ENCODE measurements around the gene HDAC1.
"Not testable (repeated sequence)": the region's sequence is repeated elsewhere in the genome, so short reads cannot be mapped to it uniquely, and the experiment has no call there.

Gene HDAC1

DNA sequence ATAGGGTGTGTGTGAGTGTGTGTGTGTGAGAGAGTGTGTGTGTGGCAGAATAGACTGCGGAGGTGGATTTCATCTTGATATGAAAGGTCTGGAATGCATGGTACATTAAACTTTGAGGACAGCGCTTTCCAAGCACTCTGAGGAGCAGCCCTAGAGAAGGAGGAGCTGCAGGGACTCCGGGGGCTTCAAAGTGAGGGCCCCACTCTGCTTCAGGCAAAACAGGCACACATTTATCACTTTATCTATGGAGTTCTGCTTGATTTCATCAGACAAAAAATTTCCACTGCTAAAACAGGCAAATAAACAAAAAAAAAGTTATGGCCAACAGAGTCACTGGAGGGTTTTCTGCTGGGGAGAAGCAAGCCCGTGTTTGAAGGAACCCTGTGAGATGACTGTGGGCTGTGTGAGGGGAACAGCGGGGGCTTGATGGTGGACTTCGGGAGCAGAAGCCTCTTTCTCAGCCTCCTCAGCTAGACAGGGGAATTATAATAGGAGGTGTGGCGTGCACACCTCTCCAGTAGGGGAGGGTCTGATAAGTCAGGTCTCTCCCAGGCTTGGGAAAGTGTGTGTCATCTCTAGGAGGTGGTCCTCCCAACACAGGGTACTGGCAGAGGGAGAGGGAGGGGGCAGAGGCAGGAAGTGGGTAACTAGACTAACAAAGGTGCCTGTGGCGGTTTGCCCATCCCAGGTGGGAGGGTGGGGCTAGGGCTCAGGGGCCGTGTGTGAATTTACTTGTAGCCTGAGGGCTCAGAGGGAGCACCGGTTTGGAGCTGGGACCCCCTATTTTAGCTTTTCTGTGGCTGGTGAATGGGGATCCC lies 18.3 kb upstream of the HDAC1 start:
- FAIRE-seq, result no peak
- peak; percentile 64 for DNase-seq (ENCODE audit: low spot score)

DNA sequence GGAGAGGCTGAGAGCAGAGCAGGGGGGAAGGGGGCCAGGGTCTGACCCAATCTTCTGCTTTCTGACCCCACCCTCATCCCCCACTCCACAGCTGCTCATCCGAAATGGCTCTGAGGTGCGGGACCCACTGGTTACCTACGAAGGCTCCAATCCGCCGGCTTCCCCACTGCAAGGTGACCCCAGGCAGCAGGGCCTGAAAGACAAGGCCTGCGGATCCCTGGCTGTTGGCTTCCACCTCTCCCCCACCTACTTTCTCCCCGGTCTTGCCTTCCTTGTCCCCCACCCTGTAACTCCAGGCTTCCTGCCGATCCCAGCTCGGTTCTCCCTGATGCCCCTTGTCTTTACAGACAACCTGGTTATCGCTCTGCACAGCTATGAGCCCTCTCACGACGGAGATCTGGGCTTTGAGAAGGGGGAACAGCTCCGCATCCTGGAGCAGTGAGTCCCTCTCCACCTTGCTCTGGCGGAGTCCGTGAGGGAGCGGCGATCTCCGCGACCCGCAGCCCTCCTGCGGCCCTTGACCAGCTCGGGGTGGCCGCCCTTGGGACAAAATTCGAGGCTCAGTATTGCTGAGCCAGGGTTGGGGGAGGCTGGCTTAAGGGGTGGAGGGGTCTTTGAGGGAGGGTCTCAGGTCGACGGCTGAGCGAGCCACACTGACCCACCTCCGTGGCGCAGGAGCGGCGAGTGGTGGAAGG lies 17.1 kb upstream of the HDAC1 start:
- no peak for DNase-seq (ENCODE audit: low spot score)
- no peak for FAIRE-seq

DNA sequence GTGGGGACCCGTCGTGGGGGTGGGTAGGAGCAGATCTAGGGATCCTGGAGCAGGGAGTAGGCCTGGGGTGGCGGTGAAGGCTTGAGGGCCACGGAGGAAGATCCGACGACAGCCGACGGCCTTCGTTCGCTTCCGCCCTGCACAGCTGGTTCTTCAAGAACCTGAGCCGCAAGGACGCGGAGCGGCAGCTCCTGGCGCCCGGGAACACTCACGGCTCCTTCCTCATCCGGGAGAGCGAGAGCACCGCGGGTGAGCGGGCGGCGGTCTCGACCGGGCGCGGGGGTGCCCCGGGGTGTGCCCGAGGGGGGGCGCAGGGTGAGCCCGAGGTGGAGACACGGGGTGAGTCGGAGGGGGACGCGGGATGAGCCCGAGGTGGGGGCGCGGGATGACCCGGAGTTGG lies 16.5 kb upstream of the HDAC1 start:
- no peak for FAIRE-seq
- DNase-seq (ENCODE audit: low spot score), result no peak

DNA sequence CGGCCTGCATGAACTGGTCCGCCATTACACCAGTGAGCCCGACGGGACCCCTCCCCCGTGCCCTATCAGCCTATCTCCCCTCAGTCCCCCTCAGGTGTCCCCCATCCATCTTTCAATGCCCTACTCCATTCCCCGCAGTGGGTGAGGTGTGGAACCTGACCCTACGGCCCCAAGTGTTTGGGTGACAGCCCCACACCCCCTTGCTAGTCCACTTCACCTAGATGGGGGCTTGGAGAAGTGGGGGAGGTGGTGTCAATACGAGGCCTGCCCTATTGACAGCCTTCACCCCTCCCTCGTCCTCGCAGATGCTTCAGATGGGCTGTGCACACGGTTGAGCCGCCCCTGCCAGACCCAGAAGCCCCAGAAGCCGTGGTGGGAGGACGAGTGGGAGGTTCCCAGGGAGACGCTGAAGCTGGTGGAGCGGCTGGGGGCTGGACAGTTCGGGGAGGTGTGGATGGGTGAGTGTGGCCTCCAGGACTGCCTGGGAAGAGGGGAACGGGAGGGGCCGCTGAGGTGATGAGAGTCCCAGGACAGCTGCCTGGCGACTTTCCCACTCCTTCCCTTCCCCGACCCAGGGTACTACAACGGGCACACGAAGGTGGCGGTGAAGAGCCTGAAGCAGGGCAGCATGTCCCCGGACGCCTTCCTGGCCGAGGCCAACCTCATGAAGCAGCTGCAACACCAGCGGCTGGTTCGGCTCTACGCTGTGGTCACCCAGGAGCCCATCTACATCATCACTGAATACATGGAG lies 15.7 kb upstream of the HDAC1 start:
- FAIRE-seq, result no peak

DNA sequence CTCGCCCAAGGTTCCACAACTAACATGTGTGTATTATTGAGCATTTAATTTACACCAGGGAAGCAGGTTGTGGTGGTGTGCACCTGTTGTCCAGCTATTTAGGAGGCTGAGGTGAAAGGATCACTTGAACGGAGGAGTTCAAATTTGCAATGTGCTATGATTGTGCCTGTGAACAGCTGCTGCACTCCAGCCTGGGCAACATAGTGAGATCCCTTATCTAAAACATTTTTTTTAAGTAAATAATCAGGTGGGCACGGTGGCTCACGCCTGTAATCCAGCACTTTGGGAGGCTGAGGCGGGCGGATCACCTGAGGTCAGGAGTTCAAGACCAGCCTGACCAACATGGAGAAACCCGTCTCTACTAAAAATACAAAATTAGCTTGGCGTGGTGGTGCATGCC lies 7.1 kb upstream of the HDAC1 start:
- not testable (repeated sequence) for DNase-seq (ENCODE audit: low spot score); FAIRE-seq

More for the DNA sequence above, 15.7 kb upstream of the HDAC1 start:
- no peak for DNase-seq (ENCODE audit: low spot score)

DNA sequence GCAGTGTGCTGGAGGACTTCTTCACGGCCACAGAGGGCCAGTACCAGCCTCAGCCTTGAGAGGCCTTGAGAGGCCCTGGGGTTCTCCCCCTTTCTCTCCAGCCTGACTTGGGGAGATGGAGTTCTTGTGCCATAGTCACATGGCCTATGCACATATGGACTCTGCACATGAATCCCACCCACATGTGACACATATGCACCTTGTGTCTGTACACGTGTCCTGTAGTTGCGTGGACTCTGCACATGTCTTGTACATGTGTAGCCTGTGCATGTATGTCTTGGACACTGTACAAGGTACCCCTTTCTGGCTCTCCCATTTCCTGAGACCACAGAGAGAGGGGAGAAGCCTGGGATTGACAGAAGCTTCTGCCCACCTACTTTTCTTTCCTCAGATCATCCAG lies 6.2 kb upstream of the HDAC1 start:
- DNase-seq (ENCODE audit: low spot score), result no peak
- no peak for FAIRE-seq

DNA sequence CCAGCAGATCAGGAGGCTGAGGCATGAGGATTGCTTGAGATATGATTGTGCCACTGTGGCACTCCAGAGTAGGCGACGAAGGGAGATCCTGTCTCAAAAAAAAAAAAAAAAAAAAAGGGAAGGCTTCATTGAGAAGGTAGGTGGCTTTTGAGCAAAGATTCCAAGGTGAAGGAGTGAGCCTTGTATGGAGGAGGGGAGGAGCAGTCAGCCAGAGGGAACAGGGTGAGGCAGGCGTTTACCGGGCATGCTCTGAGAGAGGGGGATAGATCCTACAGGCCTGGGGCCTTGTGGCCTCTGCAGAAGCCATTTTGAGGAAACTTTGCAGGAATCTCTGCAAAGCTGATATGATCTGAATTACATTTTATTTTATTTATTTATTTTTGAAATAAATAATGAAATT lies 5.1 kb upstream of the HDAC1 start:
- no peak for FAIRE-seq
- no peak for DNase-seq (ENCODE audit: low spot score)

DNA sequence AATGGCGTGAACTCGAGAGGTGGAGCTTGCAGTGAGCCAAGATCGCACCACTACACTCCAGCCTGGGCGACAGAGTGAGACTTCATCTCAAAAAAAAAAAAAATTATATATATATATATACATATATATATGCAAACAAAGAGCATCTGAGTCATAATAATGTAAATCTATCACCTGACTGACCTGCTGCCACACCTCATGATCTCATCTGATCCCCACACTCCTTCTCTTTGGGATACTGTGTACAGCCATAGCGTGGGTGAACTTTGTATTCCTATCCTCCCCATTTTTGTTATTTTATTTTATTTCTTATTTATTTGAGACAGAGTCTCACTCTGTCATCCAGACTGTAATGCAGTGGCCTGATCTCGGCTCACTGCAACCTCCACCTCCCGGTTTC lies 2.6 kb upstream of the HDAC1 start:
- DNase-seq (ENCODE audit: low spot score), result no peak
- no peak for FAIRE-seq

DNA sequence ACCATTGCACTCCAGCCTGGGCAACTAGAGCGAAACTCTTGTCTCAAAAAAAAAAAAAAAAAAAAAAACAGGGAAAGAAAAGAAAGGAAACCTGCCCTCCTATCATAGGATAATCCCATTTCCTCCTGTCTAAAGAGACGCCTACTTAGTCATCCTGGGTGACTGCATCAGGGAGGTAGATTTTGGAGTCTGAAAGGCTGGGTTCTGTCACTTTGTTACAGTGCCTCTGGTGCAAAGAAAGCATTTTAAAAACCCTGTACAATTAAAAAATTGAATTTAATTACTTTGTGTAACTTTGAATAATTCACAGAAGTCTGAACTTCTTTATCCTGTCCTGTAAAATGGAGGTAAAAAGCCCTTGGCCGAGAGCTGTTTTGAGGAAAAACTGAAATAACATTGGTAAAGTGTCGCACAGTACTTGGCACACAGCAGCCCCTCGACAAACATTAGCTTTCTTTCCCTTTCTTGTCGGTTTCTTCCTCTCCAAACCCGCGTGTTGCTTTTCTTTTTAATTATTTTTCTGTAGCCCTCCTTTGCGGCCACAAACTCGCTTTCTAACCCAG lies 657 bp upstream of the HDAC1 start:
- FAIRE-seq, result peak; percentile 79

DNA sequence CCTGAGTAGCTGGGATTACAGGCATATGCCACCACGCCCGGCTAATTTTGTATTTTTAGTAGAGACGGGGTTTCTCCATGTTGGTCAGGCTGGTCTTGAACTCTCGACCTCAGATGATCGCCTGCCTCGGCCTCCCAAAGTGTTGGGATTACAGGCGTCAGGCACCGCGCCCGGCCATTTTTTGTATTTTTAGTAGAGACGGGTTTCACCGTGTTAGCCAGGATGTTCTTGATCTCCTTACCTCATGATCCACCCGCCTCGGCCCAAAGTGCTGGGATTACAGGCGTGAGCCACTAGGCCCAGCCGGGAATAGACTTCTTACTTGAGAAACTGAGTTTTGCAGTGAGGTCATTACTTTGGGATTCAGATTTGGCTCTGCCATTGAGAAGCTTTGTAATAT lies 6.3 kb downstream of the HDAC1 start:
- DNase-seq (ENCODE audit: low spot score); FAIRE-seq: not testable (repeated sequence)

More for the DNA sequence above, 657 bp upstream of the HDAC1 start:
- DNase-seq (ENCODE audit: low spot score), result peak; percentile 79

DNA sequence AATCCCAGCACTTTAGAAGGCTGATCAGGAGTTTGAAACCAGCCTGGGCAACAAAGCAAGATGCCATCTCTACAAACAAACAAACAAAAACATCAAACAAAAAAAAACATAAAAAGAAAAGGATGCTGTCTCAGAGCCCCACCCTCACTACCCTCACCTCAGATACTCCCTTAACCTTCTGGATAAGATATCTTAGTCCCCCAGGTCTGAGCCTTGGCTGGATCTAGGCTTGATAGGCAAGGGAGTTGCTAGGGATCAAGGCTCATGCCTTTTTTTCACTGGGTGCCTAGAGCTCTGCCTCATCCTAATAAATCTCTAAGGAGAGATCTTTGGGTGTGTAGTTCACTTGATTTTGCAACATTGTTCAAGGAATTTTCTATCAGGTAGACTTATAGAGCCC lies 7.4 kb downstream of the HDAC1 start:
- no peak for FAIRE-seq
- DNase-seq (ENCODE audit: low spot score), result no peak

DNA sequence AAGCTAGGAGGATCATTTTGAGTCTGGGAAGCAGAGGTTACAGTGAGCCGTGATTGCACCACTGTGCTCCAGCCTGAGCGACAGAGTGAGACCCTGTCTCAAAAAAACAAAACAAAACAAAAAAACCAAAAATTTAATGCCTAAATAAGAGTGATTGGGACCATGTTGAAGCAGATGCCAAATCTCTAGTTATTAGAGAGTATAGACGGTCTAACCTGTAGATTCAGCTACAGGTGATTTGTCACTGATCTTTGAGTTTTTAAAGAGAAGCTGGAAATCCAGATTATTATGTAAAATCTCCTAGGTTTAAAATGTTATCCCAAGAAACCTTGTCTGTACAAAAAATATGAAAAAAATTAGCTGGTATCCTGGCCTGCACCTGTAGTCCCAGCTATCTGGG lies 11.5 kb downstream of the HDAC1 start:
- no peak for FAIRE-seq
- no peak for DNase-seq (ENCODE audit: low spot score)

DNA sequence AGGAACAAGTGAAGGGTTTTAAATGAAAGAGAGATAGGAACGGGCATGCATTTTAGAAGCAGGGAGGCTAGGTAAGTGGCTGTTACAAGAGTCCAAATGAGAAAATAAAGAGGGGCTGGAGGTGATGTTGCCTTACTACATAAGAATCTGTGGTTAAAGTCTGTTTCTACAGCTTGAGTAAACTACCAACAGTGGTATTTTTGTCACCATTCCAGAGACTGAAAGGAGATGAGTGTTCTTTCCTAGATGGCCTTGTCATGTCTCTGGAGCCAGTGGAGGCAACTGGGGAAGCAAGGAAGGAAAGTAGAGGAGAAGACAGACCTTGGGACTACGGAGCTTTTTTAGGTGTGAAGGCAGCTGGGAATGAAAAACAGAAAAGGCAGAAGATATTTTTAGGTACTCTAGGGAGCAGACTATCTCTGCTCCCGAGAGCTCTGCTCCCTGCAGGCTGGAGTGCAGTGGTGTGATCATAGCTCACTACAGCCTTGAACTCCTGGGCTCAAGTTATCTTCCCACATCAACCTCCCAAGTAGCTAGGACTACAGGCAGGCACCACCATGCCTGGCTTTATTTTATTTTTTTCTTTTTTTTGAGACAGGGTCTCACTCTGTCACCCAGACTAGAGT lies 12.2 kb downstream of the HDAC1 start:
- DNase-seq (ENCODE audit: low spot score) (no peak), FAIRE-seq (no peak)

DNA sequence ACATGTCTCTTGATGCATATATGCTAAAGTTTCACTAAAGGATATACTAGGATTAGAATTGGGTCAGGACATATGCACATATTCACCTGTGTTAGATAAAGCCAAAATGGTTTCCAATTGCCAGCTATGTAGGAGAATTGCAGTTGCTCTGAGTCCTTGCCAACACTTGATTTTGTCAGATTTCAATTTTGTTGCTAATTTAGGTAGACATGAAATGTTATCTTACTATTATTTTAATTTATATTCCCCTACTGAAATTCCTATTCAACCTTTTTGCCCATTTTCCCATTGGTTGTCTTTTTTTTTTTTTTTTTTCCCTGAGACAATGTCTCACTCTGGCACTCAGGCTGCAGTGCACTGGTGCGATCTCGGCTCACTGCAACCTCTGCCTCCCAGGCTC lies 13.4 kb downstream of the HDAC1 start:
- DNase-seq (ENCODE audit: low spot score) (no peak), FAIRE-seq (no peak)

DNA sequence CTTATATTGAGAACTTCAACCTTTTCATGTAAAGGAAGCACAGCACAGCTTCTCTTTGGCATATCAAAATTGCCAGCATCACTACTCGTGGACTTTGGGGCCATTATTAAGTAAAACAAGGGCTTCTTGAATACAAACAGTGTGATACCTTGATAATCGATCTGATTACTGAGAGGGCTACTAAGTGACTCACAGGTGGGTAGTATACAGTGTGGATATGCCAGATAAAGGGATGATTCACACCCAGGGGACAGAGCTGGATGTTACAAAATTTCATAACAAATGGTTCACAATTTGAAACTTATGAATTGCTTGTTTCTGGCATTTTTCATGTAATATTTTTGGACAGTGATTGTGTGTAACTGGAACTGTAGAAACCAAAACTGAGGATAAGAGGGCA lies 15.4 kb downstream of the HDAC1 start:
- no peak for FAIRE-seq
- DNase-seq (ENCODE audit: low spot score), result no peak

DNA sequence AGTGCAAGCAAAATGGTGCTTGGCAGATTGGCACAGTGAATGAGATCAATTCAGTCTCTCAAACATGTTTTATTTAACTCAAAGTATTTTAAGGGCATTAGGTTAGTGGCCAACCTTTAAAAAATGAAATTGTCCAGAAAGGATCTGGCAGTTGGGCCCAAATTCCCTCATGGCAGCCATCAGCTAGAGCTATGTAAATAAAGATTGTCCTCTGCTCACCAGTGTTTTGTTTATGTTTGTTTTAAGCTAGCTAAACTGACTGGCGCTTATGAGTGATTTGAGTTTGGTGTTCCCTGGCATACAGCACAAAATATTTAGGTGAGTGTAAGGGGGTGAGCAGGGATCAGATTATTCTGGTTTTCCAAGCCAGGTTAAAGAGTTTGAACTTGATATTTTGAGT lies 18.1 kb downstream of the HDAC1 start:
- no peak for FAIRE-seq
- DNase-seq (ENCODE audit: low spot score), result no peak

DNA sequence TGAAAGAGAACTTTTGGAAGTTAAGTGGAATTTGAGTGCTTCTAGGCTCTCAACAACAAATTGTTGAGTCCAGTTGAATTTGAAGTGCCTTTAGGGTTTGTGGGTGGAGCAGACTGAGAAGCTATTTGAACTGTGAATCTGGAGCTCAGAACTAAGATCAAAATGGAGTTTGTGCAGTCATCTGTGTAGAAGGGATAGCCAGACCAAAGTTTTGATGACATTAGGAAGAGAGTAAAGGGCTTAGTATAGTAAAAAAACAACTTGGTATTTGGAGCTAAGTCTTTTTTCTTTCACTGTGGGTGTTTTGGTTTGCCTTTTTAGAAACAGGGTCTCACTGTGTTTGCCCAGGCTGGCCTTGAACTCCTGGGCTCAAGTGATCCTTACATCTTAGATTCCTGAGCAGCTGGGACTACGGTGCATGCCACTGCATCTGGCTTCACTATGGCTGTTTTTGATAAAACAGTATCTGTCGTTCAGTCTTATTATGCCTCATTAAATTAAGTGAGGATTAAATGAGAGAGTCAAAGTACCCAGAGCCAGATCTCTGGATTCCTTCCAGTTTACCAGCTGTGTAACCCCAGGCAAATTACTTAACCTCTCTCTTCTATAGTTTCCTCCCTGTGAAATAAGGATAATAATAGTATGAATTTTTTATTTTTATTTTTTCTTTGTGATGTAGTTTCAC lies 20.0 kb downstream of the HDAC1 start:
- FAIRE-seq (no peak), DNase-seq (ENCODE audit: low spot score) (no peak)

DNA sequence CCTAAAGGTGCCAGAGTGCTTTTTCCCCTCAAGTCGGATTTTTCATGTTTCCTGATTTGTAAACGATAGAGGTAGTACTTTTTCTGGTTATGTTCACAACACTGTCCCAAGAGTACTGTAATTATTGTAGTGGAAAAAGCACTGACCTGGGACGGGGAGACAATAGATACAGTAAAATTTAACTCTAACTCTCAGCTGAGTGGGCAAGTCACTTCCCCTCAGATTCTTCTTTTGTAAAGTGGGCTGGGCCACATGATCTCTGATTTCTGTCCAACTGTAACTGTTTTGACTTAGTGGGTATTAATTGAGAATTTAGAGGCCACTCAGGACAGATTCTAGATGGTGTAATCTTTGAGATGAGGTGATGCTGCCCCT lies 25.0 kb downstream of the HDAC1 start:
- DNase-seq (ENCODE audit: low spot score), result no peak
- no peak for FAIRE-seq

DNA sequence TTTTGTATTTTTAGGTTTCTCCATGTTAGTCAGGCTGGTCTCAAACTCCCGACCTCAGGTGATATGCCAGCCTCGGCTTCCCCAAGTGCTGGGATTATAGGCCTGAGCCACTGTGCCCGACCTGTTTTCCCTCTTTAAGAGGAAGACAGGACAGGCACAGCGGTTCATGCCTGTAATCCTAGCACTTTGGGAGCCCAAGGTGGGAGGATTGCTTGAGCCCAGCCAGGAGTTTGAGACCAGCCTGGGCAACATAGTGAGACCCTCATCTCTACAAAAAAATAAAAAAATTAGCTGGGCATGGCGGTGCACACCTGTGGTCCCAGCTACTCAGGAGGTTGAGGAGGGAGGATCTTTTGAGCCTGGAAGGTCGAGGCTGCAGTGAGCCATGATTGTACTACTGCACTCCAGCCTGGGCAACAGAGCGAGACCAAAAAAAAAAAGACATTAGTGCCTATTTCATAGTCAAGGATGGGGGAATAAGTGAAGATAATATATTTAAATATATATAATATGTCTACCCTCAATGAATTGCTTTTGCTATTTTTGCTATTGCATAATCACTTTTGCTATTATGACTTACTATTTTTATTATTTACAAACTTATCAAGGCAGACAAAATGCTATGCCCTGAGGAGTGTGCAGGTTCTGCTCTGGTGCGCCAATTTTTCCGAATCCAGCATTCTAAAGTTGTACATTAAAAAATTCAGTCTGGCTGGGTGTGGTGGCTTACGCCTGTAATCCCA lies 26.4 kb downstream of the HDAC1 start:
- no peak for DNase-seq (ENCODE audit: low spot score)
- FAIRE-seq, result no peak

DNA sequence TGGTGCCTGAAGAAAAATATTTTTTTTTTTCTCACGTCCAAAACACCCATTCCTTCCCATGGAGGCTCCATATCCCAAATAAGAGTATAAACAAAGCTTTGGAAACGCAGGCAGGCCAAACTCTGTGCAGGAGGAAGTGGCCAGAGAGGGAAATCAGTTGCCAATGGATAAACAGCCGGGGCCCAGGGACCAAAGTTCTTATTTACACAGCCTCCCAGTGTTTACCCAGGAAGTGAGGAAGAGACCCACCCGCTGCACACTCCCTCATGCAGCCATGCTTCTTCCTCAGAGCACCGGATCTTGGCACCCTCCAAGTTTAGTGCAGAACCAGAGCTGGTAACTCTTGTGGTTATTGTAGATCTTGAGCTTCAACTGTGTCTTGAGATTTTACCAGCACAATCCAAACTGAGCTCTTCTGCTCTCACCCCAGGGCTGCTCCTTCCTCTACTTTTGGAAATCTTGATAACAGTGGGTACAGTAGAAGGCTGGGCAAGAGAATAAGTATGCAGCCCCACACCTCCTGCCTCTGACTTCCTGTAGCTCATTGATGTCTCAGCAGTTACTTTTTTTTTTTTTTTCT lies 29.9 kb downstream of the HDAC1 start:
- DNase-seq (ENCODE audit: low spot score) (peak; percentile 15), FAIRE-seq (no peak)

Data from RCC 7860 (cell line).